Calu3 (cell line): ENCODE measurements around the gene EXOSC6. TPM values are rescaled to one million over a fixed set of nuclear protein-coding genes. Genes with fewer than 3 reads are reported as not detected.
A peak's percentile ranks its signal among the peaks of the same experiment; 100 is the strongest.
"Not testable (repeated sequence)": the region's sequence is repeated elsewhere in the genome, so short reads cannot be mapped to it uniquely, and the experiment has no call there.

ENCODE experiments used
- BruUV-seq: library from RNA; stranded (reverse); fragments of 400-500 nt; replicated peaks from 2 replicates; lab custom pipeline; 2021; lab: Mats Ljungman, UMichigan
- CTCF ChIA-PET: fragments of 300-600 bp; sonication (Branson Sonifier 250); formaldehyde crosslinking; loops from one replicate; lab custom pipeline; 2022; ENCODE audit warnings: antibody characterized with exemption; lab: Charles Lee
- DNase-seq: peaks from one replicate; pipeline ENCODE4 v3.0.0; 2022
- H3K27ac Mint-ChIP-seq: one replicate; pipeline ENCODE4 v1.8.0; 2022; ENCODE audit warnings: mixed read lengths; ENCODE audit not compliant: unreplicated experiment
- H3K27me3 Mint-ChIP-seq: one replicate; pipeline ENCODE4 v1.8.0; 2022; ENCODE audit warnings: mixed read lengths; ENCODE audit not compliant: unreplicated experiment
- H3K36me3 Mint-ChIP-seq: one replicate; pipeline ENCODE4 v1.8.0; 2022; ENCODE audit warnings: mild to moderate bottlenecking, moderate library complexity, mixed read lengths; ENCODE audit not compliant: insufficient read depth, unreplicated experiment
- H3K4me1 Mint-ChIP-seq: one replicate; pipeline ENCODE4 v1.8.0; 2022; ENCODE audit warnings: mild to moderate bottlenecking, low read depth, mixed read lengths; ENCODE audit not compliant: unreplicated experiment
- H3K4me3 Mint-ChIP-seq: one replicate; pipeline ENCODE4 v1.8.0; 2022; ENCODE audit warnings: mild to moderate bottlenecking, low read depth, moderate library complexity, mixed read lengths; ENCODE audit not compliant: unreplicated experiment
- H3K9me3 Mint-ChIP-seq: one replicate; pipeline ENCODE4 v1.8.0; 2022; ENCODE audit warnings: low read depth, mixed read lengths; ENCODE audit not compliant: unreplicated experiment
- intact Hi-C: fragments of 100-400 bp; cut with micrococcal nuclease; formaldehyde crosslinking; loops from one replicate; pipeline ENCODE4 v1.10.0; 2022; ENCODE audit not compliant: unreplicated experiment
- total RNA-seq: library from RNA; stranded (reverse); gene quantifications from 2 replicates; pipeline ENCODE4 v1.2.3, GENCODE V29; 2022
- TF ChIP-seq, protein P1 (sequence below): fragments of 200-600 bp; IDR thresholded peaks from one replicate; pipeline ENCODE4 v1.8.0; 2022; ENCODE audit warnings: antibody characterized with exemption; ENCODE audit not compliant: unreplicated experiment

Gene EXOSC6
- total RNA-seq, 1 experiment from 2014 or later: 32.3 TPM

DNA sequence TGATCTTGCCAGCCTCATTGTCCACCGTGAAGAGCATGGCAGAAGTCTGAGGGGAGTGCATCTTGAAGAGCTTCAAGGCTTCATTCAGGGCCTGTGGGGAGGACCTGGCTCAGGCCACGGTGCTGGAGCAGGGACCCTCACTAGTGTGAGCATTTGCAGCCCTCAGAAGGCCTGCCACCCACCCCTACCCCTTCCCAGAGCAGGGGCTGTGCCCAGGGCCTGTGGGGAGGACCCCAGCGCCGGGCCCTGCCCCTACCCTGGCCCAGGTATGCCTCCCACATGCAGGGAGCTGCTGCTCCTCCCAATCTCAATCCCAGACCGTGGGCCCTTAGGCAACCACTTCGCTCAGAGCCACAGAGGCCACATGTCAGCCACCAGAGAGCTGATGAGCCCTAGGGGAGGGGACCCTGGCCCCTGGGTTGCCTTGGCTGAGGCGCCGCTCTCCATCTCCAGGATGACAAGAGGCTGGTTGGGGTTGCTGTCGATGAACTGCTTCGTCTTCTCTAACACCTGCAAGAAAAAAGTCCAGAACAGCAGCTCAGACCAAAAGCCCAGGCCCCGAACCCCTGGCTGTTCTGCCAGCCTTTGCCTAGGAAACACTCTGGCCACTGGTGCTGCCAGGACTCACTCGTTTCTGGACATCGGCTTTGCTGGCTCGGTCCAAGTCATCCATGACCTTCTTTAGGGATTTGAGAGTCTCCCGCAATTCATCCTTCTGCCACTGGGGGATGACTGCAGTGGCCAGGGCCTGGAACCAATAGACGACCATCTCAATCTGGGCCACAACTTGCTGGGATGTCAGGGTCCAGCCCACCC, 1.8 kb upstream of the EXOSC6 start:
- peak; percentile 60 for DNase-seq
- Mint-ChIP-seq H3K4me3 (no peak overlapping the region), H3K27me3 (no peaks in the 10 kb centered on the region), H3K36me3 (peaks cover 94% of the 10 kb centered on the region), H3K4me1 (no peaks in the 10 kb centered on the region), H3K27ac (no peak overlapping the region), H3K9me3 (no peaks in the 10 kb centered on the region)
- BruUV-seq: no TSS peak
- CTCF ChIA-PET: interaction anchor here (0.6 to 0.7 kb wide), 2 partner anchors 45 to 62 kb away, joined by 5 to 8 read pairs; no protein-coding TSS in a partner anchor
- intact Hi-C loops: no loop called here
- TF ChIP-seq, protein P1, sequence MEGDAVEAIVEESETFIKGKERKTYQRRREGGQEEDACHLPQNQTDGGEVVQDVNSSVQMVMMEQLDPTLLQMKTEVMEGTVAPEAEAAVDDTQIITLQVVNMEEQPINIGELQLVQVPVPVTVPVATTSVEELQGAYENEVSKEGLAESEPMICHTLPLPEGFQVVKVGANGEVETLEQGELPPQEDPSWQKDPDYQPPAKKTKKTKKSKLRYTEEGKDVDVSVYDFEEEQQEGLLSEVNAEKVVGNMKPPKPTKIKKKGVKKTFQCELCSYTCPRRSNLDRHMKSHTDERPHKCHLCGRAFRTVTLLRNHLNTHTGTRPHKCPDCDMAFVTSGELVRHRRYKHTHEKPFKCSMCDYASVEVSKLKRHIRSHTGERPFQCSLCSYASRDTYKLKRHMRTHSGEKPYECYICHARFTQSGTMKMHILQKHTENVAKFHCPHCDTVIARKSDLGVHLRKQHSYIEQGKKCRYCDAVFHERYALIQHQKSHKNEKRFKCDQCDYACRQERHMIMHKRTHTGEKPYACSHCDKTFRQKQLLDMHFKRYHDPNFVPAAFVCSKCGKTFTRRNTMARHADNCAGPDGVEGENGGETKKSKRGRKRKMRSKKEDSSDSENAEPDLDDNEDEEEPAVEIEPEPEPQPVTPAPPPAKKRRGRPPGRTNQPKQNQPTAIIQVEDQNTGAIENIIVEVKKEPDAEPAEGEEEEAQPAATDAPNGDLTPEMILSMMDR: peak; percentile 73

DNA sequence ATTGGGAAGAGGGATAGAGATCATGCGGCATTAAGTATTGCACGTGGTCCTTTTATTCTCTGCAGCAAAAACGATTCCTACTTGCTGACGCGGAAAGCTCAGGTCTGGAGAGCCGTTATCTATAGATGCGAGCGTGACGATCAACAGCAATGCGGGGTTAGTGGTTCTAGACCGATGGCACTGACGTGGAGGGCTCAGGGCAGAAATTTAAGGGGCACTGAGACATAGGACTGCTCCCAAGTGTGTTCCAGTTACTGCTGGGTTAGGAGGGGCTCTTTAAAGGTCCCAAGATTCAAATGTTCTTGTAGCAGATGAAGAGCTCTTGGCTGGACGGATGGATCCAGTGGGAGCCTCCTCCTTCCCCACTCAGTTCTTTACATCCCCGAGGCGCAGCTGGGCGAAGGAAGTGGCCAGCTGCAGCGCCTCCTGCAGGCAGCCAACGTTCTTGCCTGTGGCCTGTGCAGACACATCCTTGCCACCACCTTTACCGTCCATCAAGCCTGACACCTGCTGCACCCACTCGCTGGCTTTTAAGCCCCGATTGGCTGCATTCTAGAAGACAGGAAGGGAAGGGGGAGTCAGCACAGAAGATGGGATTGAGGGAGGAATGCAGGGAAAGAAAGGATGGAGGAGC, 732 bp upstream of the EXOSC6 start:
- peak; percentile 32 for DNase-seq
- Mint-ChIP-seq H3K36me3 (peaks cover 84% of the 10 kb centered on the region), H3K9me3 (no peaks in the 10 kb centered on the region), H3K4me1 (no peaks in the 10 kb centered on the region), H3K4me3 (peak overlapping the region; percentile 85), H3K27me3 (no peaks in the 10 kb centered on the region), H3K27ac (peak overlapping the region; percentile 95)
- CTCF ChIA-PET: interaction anchor here (0.6 kb wide), 1 partner anchor 15 kb away, joined by 3 read pairs; no protein-coding TSS in a partner anchor
- BruUV-seq: TSS peak; percentile 41
- TF ChIP-seq, protein P1: peak; percentile 36
- intact Hi-C loops: no loop called here

DNA sequence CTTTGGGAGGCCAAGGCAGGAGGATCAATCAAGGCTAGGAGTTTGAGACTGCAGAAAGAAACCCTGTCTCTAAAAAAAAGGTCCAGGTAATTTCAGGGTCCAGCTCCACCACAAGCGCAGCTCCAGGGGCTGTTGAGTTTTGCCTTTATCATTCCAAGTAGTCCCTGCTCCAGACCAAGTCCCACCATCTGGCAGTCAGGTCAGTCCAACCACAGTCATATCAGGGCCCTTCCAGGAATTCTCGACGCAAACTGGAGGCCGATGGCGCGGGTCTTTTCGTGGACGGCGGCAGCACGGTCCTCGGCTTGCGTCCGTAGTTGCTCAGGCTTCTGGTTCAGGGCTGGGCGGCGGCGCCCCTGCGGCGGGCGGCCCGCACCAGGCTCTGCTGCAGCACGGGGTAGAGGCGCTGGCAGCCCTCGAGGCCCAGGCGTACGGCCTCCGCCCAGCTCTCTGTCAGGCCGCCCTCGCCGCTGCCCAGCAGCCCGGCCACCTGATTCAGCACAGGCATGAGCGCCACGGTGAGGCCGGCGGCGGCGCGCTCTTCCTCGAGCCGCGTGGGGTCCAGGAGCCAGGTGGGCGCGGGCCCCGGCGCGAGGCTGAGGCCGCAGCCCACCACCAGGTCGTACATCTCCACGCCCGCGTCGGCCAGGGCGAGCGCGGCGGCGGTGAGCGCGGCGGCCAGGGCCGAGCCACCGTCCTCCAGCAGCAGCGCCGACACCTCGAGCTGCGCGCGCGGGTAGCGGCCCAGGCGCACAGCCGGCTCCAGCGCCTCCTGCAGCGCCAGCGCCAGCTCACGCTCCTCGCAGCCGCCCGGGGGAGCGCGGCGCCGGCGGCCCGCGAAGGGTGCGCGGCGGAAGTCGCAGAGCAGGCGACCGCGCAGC, 752 bp downstream of the EXOSC6 start:
- peak overlapping the region; percentile 95 for H3K27ac Mint-ChIP-seq
- DNase-seq: peak; percentile 62
- no peaks in the 10 kb centered on the region for H3K27me3 Mint-ChIP-seq
- peak overlapping the region; percentile 85 for H3K4me3 Mint-ChIP-seq
- H3K4me1 Mint-ChIP-seq: no peaks in the 10 kb centered on the region
- BruUV-seq: no TSS peak
- intact Hi-C loops: no loop called here
- peaks cover 70% of the 10 kb centered on the region for H3K36me3 Mint-ChIP-seq
- no peaks in the 10 kb centered on the region for H3K9me3 Mint-ChIP-seq
- TF ChIP-seq, protein P1: no peak
- CTCF ChIA-PET: interaction anchor here (0.5 to 0.7 kb wide), 2 partner anchors 100 to 165 kb away, joined by 3 read pairs; no protein-coding TSS in a partner anchor

DNA sequence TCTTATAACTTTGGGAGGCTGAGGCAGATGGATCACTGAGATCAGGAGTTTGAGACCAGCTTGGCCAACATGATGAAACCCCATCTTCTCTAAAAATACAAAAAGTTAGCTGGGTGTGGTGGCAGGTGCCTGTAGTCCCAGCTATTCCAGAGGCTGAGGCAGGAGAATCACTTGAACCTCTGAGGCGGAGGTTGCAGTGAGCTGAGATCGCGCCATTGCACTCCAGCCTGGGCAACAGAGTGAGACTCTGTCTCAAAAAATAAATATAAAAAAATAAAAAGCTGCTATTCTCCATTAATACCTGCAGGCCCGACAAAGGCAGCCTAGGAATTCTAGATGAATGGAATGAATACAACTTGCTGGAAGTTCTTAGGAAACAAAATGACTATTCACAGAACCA, 2.0 kb downstream of the EXOSC6 start:
- H3K4me3 Mint-ChIP-seq: peak overlapping the region; percentile 85

DNA sequence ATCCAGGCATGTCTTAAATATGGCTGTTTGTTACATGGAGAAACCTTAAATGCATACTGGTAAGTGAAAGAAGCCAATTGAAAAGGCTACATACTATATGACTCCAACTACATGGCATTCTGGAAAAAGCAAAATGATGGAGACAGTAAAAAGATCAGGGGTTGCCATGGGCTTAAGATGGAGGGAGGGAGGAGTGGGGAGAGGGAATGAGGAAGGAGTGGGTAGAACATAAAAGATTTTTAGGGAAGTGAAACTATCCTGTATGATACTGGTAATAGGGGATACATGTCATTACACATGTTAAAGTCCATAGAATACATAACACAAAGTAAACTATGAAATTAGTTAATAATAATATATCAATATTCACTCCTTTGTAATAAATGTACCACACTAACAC, 13.0 kb downstream of the EXOSC6 start:
- CTCF ChIA-PET, intact Hi-C loops, H3K27ac Mint-ChIP-seq, H3K27me3 Mint-ChIP-seq, H3K9me3 Mint-ChIP-seq, H3K4me3 Mint-ChIP-seq, BruUV-seq, H3K4me1 Mint-ChIP-seq, DNase-seq: not testable (repeated sequence)
- H3K36me3 Mint-ChIP-seq: peaks cover 28% of the 10 kb centered on the region

More for the DNA sequence above, 2.0 kb downstream of the EXOSC6 start:
- DNase-seq, BruUV-seq, H3K4me1 Mint-ChIP-seq, H3K9me3 Mint-ChIP-seq, intact Hi-C loops, CTCF ChIA-PET, H3K27me3 Mint-ChIP-seq: not testable (repeated sequence)
- Mint-ChIP-seq H3K36me3 (peaks cover 57% of the 10 kb centered on the region), H3K27ac (peak overlapping the region; percentile 36)

DNA sequence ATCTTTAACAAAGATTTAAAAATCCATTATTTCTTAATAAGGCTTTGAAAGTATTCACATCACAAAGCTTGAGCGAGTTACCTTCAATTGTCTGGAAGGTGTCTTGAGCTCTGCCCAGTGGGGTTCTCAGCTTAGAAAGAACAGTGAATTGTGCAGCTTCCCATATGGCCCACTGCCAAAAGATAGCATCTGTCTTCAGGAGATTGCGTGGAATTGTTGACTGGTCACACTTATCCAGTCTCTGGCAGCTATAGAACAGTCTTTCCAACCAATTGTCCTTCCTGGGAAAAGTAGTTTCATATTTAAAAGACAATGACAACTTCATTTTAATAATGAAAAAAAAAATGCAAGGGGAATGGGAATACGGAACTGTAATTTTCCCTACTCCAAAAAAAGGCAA, 19.9 kb downstream of the EXOSC6 start:
- H3K9me3 Mint-ChIP-seq, intact Hi-C loops: not testable (repeated sequence)

More for the DNA sequence above, 19.9 kb downstream of the EXOSC6 start:
- H3K4me1 Mint-ChIP-seq, CTCF ChIA-PET, BruUV-seq, H3K27me3 Mint-ChIP-seq, H3K27ac Mint-ChIP-seq, H3K4me3 Mint-ChIP-seq, DNase-seq: not testable (repeated sequence)
- H3K36me3 Mint-ChIP-seq: peaks cover 28% of the 10 kb centered on the region
